ENCODE measurements around the gene FHIT.
A peak's percentile ranks its signal among the peaks of the same experiment; 100 is the strongest.
"Not testable (repeated sequence)": the region's sequence is repeated elsewhere in the genome, so short reads cannot be mapped to it uniquely, and the experiment has no call there.

Gene FHIT

DNA sequence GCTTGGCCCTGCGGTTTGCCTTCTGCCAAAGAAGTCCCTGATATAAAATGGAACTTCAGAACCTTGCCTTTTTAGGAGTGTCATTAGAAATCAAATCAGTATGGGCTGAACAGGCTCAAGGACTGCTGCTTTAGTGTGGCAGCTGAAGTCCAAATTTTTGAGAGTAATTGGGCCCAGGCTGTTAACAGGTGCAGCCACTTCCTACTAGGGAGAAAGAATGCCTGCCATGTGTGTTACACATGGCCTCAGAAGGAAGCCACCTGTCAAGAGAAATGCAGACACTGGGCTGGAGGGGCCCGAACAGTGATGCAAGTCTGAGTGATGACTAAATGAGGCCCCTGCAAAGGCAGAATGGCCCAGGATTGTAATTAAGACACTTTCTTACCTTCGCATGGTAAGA lies 1414.7 kb downstream of the FHIT start:
- no peak for DNase-seq (ENCODE audit: low read depth in 2 of 2)

DNA sequence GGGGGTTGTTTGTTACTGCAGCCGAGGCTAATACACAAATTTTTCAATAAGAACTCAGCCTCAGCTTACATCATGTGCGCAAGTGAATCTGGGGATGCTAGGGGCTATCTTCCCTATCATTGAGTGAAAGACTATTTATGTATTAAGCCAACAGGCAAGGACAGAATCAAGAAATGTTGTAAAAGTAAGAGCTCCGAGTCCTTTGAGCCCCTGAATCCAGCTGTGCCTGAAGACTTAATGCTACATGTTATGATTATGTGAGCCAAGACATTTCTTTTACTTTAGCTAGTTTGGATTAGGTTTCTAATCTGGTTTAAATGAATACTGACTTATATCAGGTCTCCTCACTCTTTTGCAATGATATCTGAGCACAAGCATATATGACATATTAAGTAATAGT lies 1418.5 kb downstream of the FHIT start:
- DNase-seq (ENCODE audit: low read depth in 2 of 2): no peak

DNA sequence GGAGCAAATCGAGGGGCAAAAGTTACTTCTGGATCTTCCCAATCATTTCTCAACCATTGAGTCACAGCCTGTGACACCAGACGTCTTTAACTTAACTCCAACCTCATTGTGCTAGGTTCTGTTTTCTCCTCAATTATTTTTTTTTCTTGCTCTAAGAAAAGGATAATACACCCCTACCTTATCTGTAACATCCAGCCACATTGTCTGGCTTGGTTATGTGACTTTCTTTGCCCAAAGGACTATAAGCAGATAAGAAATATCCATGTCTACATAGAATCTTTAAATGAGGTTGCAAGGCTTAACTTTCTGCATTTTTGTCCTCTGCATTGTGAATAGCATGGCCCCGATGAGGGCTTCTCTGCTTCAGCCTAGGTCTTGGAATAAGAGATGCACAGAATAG lies 1419.0 kb downstream of the FHIT start:
- no peak for DNase-seq (ENCODE audit: low read depth in 2 of 2)

DNA sequence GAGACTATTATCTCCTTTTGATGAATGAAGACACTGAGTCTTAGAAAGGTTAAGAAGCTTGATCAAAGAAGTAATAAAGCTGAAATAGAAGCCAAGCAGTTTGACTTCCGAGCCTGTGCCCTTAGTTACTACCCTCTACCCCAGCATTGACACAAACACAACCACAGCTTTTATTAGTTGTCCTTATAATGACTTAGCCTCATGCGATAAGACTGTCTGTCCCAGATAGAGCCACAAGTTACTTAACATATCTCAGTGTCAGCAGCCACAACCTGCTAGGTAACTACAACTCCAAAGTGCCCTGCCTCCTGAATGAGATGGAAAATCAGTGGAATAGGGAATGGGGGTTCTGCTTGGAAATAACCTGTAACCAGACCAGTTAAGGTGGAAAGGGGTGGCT lies 1419.9 kb downstream of the FHIT start:
- no peak for DNase-seq (ENCODE audit: low read depth in 2 of 2)

DNA sequence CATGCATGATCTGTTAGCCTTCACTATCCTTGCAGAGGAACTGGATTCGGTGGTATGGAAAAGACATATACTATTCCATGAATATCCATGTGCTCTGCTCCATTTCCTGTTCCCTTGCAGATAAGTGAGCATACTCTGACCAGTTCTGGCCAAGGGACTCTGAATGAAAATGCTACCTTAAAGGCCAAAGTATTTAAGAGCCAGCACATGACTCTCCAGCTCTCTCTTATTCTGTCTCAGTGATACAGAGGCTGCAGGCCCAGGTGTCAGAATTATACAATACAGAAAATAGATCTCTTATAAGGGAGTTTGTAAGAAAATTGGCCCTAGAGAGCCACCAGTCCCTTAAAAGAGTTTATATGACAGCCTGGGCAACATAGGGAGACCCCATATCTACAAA lies 1421.7 kb downstream of the FHIT start:
- DNase-seq (ENCODE audit: low read depth in 2 of 2): no peak

DNA sequence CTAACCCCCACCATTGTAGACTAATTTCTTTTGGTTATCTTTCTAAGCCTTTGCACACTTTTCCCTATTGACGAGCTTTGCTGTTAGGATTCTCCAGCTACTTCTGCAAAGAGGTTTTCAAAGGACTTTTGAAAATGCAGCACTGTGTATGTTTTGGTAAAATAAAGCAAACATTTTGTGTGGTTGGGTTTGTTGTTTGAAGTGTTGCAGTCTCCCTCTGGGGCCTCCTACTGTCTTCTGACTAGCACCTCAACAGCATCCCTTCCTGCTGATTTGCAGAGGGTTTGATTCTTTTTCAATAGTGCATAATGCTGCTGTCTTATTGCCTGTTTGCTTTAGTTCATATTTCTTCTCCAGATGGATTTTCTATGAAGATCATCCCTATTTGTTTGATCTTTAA lies 1426.4 kb downstream of the FHIT start:
- DNase-seq (ENCODE audit: low read depth in 2 of 2): no peak

DNA sequence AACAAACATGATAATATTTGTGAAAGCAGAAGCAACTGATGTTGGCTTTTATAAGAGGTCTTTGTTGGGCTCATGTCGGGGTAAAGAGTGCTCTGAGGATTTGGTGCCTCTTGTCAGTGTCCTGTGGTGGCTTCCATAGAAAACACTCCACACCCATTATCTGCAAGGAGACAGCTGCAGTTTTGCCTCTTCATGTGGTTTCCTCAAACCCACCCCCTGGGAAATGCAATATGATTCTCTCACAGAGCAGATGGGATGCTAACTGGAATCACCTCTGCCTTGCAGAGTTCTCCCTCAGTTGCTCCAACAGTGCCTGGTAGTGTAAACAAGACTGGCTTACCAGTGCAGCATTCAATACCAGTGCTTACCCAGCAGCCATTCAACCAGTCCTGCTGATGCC lies 1430.0 kb downstream of the FHIT start:
- DNase-seq (ENCODE audit: low read depth in 2 of 2): no peak

DNA sequence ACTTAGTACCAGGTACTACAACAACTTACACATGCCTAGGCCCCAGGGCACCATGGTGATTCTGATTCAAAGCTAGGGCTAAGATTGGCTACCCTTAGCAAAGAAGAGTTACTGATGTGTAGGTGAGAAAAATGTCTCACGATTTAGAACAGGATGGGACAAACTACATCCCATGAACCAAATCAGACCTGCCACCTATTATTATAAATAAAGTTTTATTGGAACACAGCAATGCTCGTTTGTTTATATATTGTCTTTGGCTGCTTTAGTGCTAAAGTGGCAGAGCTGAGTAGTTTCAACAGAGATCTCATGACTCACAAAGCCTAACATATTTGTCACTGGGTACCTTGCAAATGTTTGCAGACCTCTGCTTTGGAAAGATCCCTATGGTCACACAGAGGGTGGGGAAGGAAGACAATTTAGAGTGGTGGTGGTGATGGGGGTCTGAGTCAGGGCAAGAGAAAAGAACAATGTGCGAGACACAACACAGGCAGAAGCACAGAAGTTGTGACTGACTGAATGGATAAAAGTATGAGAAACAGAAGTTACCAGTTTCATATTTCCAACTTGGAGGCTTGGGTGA lies 1430.8 kb downstream of the FHIT start:
- no peak for DNase-seq (ENCODE audit: low read depth in 2 of 2)

DNA sequence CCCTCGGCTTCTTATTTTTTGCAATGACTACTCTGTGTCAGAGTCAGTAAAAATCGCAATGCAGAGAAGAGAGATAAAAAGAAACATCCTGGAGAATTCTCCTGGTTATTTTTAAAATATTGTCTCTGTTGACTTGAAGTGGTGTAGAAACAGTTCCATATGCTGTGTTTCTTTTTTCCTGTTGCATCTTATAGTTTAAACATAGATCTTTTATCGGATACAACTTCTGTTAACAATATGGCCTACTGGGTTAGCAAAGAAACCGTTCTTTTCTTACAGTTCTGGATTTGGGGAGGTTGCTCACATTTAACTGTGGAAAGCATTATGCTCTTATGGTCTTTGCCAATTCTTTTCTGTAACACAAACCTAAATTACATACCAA lies 1432.3 kb downstream of the FHIT start:
- DNase-seq (ENCODE audit: low read depth in 2 of 2): no peak

DNA sequence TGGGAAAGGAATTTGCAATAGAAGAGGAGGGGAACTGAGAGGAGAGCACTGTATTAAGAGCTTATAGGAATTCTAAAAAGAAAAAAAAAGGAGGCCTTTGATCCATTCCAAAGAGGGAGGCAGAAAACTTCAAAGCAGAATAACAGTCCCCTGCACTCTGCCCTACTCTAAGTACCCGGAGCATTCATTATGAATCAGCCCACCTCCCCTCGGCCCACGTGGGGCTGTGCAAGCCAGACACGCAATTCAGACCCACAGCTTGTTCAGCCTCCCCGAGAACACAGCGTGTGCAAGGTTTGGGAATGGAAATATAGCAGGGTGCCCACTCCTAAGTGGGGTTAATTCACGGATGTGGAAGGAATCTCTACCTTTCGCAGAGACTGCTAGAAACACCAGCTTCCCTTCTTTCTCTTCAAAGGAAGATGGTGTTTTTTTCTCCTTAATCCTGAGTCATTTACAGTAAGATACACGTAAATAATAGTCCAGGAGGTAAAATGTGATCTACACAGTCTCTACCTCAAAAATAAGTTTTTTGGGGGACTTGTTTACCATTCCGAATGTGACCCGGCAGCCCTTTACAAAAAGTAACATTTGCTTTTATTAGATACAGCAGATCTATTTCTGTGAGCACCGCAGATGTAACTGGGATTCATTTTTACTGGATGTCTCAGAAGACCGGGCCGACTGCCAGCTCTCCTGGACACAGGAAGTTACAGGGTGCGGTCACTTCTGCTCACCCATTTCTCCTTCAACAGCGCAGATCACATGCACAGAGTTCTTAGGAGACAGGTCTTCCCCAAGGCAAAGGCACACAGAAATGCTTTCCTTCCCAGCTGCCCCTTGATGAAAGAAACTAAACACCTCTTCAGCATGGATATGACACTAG lies 1433.0 kb downstream of the FHIT start:
- peak; percentile 92 for DNase-seq (ENCODE audit: low read depth in 2 of 2)

DNA sequence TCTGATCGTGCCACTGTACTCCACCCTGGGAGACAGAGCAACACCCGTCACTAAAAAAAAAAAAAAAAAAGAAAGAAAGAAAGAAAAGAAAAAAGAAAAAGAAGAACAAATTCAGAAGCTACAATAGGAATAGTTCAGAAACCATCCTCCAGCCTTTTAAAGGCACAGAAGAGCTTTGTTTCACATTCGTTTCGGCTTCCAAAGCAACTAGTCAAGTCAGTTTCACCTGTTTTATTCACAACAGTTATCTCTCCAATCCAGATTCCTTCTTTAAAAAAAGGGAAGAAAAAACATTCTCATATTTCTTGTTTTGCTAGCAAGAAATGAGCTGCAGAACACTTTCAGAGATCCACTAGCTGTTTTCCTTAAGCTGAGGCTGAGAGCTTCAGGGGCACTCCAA lies 1433.7 kb downstream of the FHIT start:
- no peak for DNase-seq (ENCODE audit: low read depth in 2 of 2)

DNA sequence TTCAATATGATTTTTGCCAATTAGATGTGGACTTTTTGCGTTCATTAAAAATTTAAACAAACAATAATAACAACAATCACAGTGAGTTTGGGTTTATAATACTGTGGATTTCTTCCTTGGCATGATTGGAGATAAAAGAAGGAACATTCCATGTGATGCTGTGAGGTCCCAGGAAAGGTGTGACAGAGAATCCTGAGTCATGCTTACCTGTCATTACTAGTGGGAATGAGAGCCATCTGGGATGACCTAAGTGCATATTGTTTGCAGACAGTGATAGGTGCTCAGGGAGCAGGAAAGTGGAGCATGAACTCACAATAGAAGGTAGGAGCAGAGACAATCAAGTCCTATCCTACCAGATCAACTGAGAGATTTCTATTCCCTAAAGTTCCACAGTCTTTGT lies 1434.9 kb downstream of the FHIT start:
- no peak for DNase-seq (ENCODE audit: low read depth in 2 of 2)

DNA sequence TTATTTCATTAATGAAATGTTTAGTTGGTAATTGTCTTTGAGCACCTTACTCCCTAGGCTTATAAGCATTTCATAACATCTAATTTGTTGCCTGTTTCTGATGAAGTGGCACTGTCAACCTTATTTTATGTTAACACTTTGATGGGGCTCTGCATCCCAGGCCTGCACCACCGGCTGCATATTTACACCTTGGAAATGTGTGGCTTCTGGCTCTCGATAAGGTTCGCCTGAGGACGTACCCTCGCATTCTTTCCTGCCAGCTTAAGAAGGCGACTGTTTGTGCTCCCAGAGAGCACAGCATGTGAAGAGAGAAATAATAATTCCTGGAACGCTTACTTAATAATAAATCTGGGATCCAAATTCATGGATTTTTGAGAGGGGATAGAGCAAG lies 1438.1 kb downstream of the FHIT start:
- no peak for DNase-seq (ENCODE audit: low read depth in 2 of 2)

DNA sequence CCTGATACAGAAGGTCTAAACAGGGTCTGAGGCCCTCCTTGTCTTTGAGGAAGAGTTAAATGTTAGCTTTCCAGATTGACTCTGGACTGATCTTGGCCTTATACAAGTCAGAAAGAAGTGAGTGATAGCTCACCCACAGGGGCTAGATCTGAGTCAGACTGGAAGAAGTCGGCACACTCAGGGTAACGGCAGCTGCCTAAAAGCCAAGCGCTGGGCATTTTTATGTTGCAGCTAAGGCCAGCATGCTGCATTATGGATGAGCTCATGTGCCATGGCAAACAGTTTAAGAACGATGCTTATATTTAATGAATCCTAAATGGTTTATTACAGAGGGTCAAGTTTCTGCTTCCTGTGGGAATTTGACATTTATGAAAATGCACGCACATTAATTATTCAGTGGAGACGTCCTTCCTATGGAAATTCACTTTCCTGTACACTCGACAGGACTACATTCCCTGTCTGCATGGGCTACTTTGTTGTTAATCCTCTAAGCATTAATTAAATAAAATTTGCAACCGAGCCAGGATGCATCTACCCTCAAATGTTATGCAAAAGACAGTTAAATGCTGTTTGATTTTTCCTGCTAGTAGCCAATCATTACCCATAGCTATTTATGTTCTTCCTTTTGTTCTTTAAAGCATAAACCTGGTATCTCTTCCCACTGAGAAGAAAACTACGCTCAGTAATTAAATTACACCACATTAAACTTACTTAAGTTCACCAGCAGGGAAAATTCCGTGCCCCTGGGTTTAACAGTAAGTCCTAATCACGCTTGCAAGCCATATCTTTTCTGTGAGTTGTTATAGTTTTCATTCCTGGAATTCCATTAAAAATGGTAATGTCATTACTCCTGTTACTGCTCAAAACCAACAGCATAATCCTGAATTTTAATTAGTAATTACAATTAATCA lies 1438.8 kb downstream of the FHIT start:
- DNase-seq (ENCODE audit: low read depth in 2 of 2): peak in 1 of 2 experiments; percentile 15

DNA sequence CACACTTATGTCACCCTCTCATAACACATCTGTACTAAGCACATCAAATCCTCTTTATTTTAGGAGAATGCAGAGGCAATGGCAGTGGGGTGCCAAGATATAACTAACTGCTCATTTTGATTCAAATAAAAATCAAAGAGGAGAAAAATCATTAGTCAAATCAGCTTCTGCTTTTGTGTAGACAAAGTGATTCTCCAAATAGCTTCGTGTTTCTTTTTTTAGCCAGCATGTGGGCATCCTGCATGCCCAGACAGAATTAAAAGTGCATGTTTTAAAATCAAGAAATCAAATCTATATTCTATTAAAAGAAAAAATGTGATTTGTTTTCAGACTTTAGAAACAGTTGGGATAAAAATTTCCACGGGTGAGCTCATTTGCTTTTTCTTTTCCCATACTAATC lies 1440.1 kb downstream of the FHIT start:
- DNase-seq (ENCODE audit: low read depth in 2 of 2): no peak

DNA sequence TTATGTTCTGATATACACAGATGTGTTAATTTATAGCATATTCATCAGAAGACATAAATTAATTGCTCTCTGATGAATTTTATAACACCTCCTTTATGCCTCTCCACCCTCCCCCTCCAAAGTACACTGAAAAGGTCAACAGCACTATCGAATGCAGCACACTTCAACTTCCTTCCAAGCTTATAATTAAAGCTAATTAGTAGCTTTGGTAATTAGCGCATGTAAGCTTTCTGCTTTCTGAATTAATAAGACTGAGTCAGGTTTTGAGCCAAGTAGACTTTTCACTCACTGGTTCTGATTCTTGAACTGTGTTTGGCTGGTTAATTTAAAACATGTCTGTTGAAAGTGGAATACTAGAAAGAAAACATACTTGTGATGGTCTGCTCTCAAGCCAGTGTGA lies 1440.6 kb downstream of the FHIT start:
- DNase-seq (ENCODE audit: low read depth in 2 of 2): no peak

DNA sequence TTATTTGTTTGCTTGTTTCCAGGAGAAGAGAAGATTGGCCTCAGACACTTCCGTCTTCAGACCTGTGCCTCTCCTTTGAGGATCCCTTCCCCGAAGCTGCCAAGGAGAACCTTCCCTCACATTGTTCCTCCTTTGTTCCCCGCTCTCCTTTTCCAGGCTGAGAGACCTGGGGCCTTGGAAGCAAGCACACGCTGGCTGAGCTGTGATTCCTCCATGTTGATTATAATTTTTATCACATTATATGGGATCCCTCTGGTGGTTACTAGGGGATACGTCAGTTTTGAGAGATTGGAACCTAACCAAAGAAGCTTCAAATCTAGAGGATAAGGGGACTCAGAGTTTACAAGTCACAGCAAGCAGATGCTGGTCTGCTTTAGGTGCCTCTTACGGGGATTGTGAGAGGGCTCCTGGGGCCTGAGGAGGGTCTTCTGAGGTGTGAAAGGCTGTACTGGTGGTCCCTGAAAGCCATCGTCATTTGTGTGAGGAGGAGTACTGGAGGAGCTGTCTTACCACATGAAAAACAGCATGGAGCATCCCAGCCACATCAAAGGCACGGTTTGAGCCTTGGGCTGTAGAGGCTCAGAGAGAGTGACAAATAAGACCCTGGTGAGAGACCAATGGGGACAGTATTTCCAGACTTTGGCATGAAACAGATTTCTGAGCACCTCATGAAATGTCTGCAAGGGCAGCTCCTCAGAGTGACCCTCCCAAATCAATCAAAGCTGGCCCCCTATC lies 1441.4 kb downstream of the FHIT start:
- peak; percentile 46 to 47 for DNase-seq (ENCODE audit: low read depth in 2 of 2)

DNA sequence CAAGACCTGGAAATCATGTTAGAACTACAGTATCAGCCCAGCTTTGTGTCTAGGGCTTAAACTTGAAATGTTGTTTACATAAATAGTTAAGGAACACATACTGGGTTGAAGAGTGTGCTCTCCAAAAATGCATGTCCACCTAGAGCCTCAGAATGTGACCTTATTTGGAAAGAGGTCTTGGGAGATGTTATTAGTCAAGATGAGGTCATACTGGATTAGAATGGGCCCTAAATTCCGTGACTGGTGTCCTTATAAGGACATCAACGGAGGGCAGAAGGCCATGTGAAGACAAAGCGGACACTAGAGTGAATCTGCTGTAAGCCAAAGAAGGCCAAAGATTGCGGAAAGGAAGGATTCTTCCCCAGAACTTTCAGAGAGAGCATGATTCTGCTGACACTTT lies 1442.2 kb downstream of the FHIT start:
- peak in 1 of 2 experiments; percentile 13 for DNase-seq (ENCODE audit: low read depth in 2 of 2)

DNA sequence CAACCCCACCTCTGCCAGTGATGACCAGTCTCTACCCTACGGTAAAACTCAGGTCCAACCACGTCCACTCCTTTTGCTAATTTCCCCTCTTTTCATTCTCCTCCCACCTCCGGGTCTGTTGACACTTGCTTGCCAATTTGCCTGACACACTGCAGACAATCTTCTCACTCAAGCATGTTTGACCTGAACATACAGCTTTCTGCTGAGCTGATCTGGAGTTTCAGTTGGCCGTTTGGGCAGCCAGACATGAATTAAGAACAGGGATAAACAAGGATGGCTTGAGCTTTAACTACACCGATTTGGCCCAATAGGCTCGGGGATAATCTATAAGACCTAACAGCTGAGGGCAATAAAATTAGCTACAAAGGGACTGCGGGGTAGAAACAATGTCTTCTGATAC lies 1442.8 kb downstream of the FHIT start:
- DNase-seq (ENCODE audit: low read depth in 2 of 2): no peak

DNA sequence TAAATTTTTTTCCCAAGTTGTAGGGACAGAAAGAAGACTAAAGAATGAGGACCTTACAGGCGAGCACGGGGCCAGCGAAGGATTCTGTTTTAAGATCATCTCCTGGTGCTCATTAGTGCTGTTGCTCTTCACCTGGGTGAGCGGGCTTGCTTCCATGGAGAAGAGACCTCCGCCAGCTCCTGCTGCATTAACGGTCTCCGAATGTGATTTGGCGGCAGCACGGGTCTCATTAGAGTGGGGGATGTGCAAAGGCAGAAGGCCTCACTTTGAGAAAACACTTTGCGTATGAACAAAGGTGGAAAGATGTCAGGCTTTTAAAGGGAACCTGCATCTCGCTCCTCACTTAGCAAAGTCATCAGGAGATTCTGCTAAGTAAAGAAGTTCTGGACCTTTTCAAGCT lies 1448.0 kb downstream of the FHIT start:
- no peak for DNase-seq (ENCODE audit: low read depth in 2 of 2)

DNA sequence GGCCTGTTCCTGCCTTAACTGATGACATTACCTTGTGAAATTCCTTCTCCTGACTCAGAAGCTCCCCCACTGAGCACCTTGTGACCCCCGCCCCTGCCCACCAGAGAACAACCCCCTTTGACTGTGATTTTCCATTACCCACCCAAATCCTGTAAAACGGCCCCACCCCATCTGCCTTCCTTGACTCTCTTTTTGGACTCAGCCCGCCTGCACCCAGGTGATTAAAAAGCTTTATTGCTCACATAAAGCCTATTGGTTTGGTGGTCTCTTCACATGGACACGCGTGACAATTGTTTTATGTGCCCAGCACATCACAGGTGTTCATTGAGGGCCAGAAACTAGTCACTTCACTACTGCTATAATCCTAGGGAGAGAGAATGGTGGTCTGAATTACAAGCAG lies 1448.8 kb downstream of the FHIT start:
- not testable (repeated sequence) for DNase-seq (ENCODE audit: low read depth in 2 of 2)

DNA sequence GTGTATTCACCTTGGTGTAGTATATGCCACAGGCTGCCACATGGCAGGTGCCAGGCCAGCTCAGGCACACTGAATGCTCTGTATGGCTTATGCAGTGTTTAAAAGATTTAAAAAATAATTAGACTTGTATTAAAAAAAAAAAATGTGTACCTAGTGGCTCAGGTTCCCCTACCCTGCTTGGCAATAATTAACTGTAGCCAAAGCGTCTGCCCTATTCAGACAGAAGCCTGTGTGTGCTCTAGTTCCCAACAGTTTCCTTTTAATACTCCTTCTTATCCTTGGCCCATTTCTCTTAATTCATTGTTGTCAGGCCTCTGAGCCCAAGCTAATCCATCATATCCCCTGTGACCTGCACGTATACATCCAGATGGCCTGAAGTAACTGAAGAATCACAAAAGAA lies 1449.2 kb downstream of the FHIT start:
- no peak for DNase-seq (ENCODE audit: low read depth in 2 of 2)
